HG03039 (cell line): ENCODE results near the gene TOMT.

Experiments used
- ATAC-seq: cut with Tn5 transposase; IDR thresholded peaks from one replicate; pipeline ENCODE4 v1.9.1; 2021; ENCODE audit warnings: mild to moderate bottlenecking, moderate library complexity; ENCODE audit not compliant: unreplicated experiment

The TOMT gene

GRCh38 chr11:72085621-72086351 lies 19.9 kb upstream of the TOMT start:
- no peak for ATAC-seq

GRCh38 chr11:72088076-72088808 lies 17.5 kb upstream of the TOMT start:
- no peak for ATAC-seq

GRCh38 chr11:72091292-72091691 lies 14.4 kb upstream of the TOMT start:
- ATAC-seq = peak; percentile 58

- ATAC-seq = no peak
These were observed 7.0 kb upstream of the TOMT start for GRCh38 chr11:72098741-72099140.

GRCh38 chr11:72100009-72100408 lies 5.7 kb upstream of the TOMT start:
- ATAC-seq = no peak

GRCh38 chr11:72100462-72100861 lies 5.3 kb upstream of the TOMT start:
- ATAC-seq = no peak

GRCh38 chr11:72102162-72102561 lies 3.6 kb upstream of the TOMT start:
- no peak for ATAC-seq

- ATAC-seq = peak; percentile 8
These were observed 3.1 kb upstream of the TOMT start for GRCh38 chr11:72102631-72102945.

GRCh38 chr11:72102946-72103753 lies 2.6 kb upstream of the TOMT start, which contains the start of gene LAMTOR1:
Gene LAMTOR1, minus strand, starts transcription at chr11:72103297. Its CDS starts 73 bp downstream, at chr11:72103224.
- peak; percentile 84 for ATAC-seq

GRCh38 chr11:72103754-72104167 lies 2.0 kb upstream of the TOMT start:
- ATAC-seq = no peak

GRCh38 chr11:72111300-72112142 lies 5.8 kb downstream of the TOMT start:
- no peak for ATAC-seq

GRCh38 chr11:72112143-72112977 lies 6.6 kb downstream of the TOMT start, which contains the start of gene ANAPC15:
Gene ANAPC15, minus strand, starts transcription at chr11:72112695. Its CDS starts 1,419 bp downstream, at chr11:72111276.
- ATAC-seq = peak; percentile 81

GRCh38 chr11:72112978-72113808 lies 7.5 kb downstream of the TOMT start:
- no peak for ATAC-seq

GRCh38 chr11:72114570-72114969 lies 8.8 kb downstream of the TOMT start:
- ATAC-seq = no peak

- no peak for ATAC-seq
These were observed 10.5 kb downstream of the TOMT start for GRCh38 chr11:72116019-72116755.

- no peak for ATAC-seq
These were observed 13.5 kb downstream of the TOMT start for GRCh38 chr11:72119198-72119597.

- no peak for ATAC-seq
These were observed 15.2 kb downstream of the TOMT start for GRCh38 chr11:72120930-72121329.

GRCh38 chr11:72122607-72123006 lies 16.9 kb downstream of the TOMT start:
- no peak for ATAC-seq
